GM12891 (cell line): ENCODE measurements around the gene PTPRN2.

Experiments used
- POLR2A ChIP-seq: IDR thresholded peaks from 2 replicates; pipeline ENCODE4 v1.6.1; 2011; ENCODE audit warnings: low read depth, low read length, control low read depth
- POLR2AphosphoS5 ChIP-seq: IDR thresholded peaks from 2 replicates; pipeline ENCODE4 v1.6.1; 2011; ENCODE audit warnings: low read depth, low read length, control low read depth
- POU2F2 ChIP-seq: IDR thresholded peaks from 2 replicates; pipeline ENCODE4 v1.6.1; 2011; ENCODE audit warnings: low read depth, mild to moderate bottlenecking, control low read depth, low read length, moderate library complexity
- TAF1 ChIP-seq: IDR thresholded peaks from 2 replicates; pipeline ENCODE4 v1.6.1; 2011; ENCODE audit warnings: low read depth, low read length, control low read depth

- TF ChIP-seq POLR2A: no peak
- no peak for TF ChIP-seq POLR2AphosphoS5
- TF ChIP-seq TAF1: no peak
- TF ChIP-seq POU2F2: no peak
Observed at GRCh38 chr7:158140538-158141220, 446.9 kb downstream of the PTPRN2 start.
